Left ventricle myocardium inferior (tissue), 1 donor: ENCODE results near the gene MINDY3. TPM values are rescaled to one million over a fixed set of nuclear protein-coding genes. Genes with fewer than 3 reads are reported as not detected.

Experiments
- DNase-seq: peaks from one replicate; pipeline ENCODE4 v3.0.0-alpha.2; 2020
- H3K27ac ChIP-seq: fragments of 200-600 bp; replicated peaks from 2 replicates; pipeline ENCODE4 v1.8.0; 2021
- H3K27me3 ChIP-seq: fragments of 200-600 bp; 2 replicates; pipeline ENCODE4 v1.8.0; 2021; ENCODE audit warnings: low read depth
- H3K36me3 ChIP-seq: fragments of 200-600 bp; 2 replicates; pipeline ENCODE4 v1.8.0; 2021
- H3K4me1 ChIP-seq: fragments of 200-600 bp; 2 replicates; pipeline ENCODE4 v1.8.0; 2021
- H3K4me3 ChIP-seq: fragments of 200-600 bp; 2 replicates; pipeline ENCODE4 v1.8.0; 2021; ENCODE audit warnings: mild to moderate bottlenecking, moderate library complexity
- H3K9me3 ChIP-seq: fragments of 200-600 bp; replicated peaks from 2 replicates; pipeline ENCODE4 v1.8.0; 2021
- intact Hi-C: fragments of 100-400 bp; cut with micrococcal nuclease; formaldehyde crosslinking; loops from one replicate; pipeline ENCODE4 v1.11.0; 2022
- total RNA-seq: library from RNA; stranded (reverse); fragmentation: NEBNext Ultra II Directional; extraction: Animal tissue kit (Norgen Biotek cat#: 25700); gene quantifications from one replicate; pipeline ENCODE4 v1.2.1, GENCODE V29; 2021
- TF ChIP-seq, protein P1 (sequence below): fragments of 200-600 bp; IDR thresholded peaks from 2 replicates; pipeline ENCODE4 v1.8.0; 2021; ENCODE audit warnings: antibody characterized with exemption, mild to moderate bottlenecking, borderline replicate concordance
- donor health status: DM: no; HTN: yes; CAD: no; lungs with severe emphysema.

The MINDY3 gene
- total RNA-seq, 1 donor from 2014 or later: 22.5 TPM

DNA sequence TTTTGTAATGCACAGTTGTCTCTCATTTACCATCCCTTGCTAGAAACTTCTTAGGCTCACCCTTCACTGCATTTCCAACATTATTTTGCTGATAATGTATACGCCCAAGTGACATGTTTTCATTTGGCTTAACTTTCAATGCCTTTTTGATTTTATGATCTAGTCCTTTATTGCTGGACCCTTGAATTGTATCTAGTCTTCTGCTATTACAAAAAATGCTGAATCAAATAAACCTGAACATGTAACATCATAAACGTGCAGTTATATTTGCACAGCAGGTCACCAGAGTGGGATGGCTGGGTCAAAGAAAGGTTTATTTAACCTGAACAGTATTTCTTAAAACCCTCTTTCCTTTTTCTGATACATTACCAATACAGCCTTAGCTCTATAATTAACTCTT, 63.0 kb downstream of the MINDY3 start:
- intact Hi-C loops: no loop called here
- TF ChIP-seq, protein P1, sequence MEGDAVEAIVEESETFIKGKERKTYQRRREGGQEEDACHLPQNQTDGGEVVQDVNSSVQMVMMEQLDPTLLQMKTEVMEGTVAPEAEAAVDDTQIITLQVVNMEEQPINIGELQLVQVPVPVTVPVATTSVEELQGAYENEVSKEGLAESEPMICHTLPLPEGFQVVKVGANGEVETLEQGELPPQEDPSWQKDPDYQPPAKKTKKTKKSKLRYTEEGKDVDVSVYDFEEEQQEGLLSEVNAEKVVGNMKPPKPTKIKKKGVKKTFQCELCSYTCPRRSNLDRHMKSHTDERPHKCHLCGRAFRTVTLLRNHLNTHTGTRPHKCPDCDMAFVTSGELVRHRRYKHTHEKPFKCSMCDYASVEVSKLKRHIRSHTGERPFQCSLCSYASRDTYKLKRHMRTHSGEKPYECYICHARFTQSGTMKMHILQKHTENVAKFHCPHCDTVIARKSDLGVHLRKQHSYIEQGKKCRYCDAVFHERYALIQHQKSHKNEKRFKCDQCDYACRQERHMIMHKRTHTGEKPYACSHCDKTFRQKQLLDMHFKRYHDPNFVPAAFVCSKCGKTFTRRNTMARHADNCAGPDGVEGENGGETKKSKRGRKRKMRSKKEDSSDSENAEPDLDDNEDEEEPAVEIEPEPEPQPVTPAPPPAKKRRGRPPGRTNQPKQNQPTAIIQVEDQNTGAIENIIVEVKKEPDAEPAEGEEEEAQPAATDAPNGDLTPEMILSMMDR: no peak
- Histone ChIP-seq H3K27me3 (no peaks in the 10 kb centered on the region), H3K36me3 (peaks cover 17% of the 10 kb centered on the region), H3K4me1 (peaks cover 16% of the 10 kb centered on the region), H3K9me3 (peaks cover 10% of the 10 kb centered on the region), H3K4me3 (no peak overlapping the region), H3K27ac (no peak overlapping the region)
- no peak for DNase-seq

DNA sequence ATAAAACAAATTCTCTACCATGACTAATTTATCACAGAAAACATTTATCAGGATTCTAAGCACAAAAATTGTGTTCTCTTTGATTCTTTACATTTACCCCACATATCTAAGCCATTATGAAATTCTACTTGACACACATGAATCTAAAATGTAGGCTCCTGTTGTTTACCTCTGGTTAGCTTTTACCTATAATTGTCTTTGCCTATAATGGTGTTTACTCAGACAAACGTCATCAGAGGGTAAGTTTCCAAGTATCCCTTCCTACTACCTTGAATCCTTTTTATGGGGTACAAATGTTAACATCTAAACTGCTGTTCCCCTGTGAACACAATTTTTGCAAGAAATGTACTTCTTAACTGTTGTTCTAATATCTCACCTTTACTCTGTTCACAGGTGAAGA, 63.5 kb downstream of the MINDY3 start:
- Histone ChIP-seq H3K36me3 (peaks cover 17% of the 10 kb centered on the region), H3K4me3 (no peak overlapping the region), H3K4me1 (peaks cover 22% of the 10 kb centered on the region), H3K27ac (no peak overlapping the region), H3K9me3 (peaks cover 10% of the 10 kb centered on the region), H3K27me3 (no peaks in the 10 kb centered on the region)
- TF ChIP-seq, protein P1: no peak
- intact Hi-C loops: no loop called here
- no peak for DNase-seq

DNA sequence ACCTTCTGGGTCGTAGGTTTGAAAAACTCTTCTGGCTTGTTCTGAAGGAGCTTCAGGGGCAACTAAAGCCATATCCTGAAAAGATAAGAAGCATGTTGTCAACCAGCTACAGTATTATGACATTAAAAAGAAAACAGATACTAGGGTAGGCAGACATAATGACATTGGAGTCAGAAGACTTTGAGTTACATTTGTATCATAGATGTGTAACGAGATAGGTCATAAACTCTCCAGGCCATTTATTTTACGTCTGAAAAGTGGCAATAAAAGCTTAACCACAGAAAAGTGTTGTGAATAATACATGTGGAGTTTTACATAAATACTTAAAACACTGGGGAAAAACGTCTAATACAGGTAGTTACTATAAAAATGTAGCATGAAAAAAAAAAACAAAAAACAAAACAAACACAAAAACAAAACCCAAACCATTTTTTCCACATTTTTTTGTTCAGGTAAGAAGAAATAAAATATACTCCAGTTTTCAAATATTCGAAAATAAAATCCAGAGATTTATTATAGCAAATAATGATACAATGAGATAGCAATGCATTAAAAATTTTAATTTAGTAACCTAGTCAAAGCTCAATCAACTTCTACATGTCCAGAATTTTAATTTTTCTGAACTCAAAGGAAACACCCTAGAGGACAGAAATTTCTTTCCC, 64.1 kb downstream of the MINDY3 start:
- Histone ChIP-seq H3K4me1 (peaks cover 27% of the 10 kb centered on the region), H3K9me3 (peaks cover 8% of the 10 kb centered on the region), H3K27ac (no peak overlapping the region), H3K27me3 (no peaks in the 10 kb centered on the region), H3K4me3 (no peak overlapping the region), H3K36me3 (peaks cover 12% of the 10 kb centered on the region)
- no peak for DNase-seq
- intact Hi-C loops: no loop called here
- TF ChIP-seq, protein P1: no peak

DNA sequence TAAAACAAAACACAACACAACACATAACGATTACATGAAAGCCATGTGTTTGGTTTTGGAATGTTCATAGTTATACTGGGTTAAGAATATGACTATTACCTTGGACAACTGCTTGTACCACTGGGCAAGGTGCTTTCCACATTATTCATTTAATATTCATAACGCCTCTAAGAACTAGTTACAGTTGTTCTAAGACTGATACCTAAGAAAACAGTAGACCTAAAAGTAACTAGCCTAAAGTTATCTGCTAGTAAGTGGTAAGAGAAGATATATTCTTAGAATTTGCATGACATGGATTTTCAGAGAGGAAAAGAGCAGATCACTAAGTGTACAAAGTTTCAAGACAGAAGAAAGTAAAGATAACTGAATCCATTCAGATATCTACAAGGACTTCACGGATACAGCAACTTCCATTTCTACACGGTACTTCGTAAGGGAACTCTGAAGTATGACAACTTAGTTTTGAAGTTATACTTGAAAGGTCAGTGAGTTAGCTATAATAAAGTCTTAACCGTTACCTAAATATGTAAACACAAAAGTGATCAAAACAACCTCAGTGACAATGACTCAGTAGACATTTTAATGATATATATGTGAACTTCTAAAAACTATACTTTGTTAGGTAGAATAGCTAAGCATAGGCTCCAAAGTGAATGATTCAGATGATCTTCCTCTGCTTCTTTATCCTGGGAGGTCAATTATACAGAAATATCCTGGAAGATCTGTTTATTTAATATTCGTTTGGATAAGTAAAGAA, 65.1 kb downstream of the MINDY3 start:
- TF ChIP-seq, protein P1: no peak
- Histone ChIP-seq H3K9me3 (no peaks in the 10 kb centered on the region), H3K27ac (no peak overlapping the region), H3K27me3 (no peaks in the 10 kb centered on the region), H3K4me1 (peaks cover 37% of the 10 kb centered on the region), H3K36me3 (peaks cover 4% of the 10 kb centered on the region), H3K4me3 (no peak overlapping the region)
- DNase-seq: no peak
- intact Hi-C loops: no loop called here

DNA sequence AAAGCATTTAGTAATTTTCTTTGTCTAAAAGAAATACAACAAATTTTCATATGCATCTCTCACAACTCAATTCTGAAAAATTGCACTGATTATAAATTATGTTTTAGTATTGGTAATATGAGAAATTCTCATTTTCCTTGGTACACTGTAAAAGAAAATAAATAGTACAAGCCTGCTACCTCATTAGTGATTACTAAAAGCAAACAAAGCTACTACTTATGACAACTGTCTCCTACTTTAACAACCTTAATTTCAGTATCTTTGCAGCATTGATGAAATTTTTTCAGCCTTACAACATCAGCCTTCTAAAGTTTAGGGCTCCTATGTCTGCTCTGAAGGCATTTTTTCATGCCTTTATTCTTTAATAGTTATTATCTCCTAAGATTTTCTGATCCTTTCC, 65.7 kb downstream of the MINDY3 start:
- H3K27me3 ChIP-seq: no peaks in the 10 kb centered on the region
- H3K4me3 ChIP-seq: no peak overlapping the region
- H3K4me1 ChIP-seq: peaks cover 42% of the 10 kb centered on the region
- H3K36me3 ChIP-seq: peaks cover 4% of the 10 kb centered on the region
- intact Hi-C loops: no loop called here
- no peaks in the 10 kb centered on the region for H3K9me3 ChIP-seq
- H3K27ac ChIP-seq: no peak overlapping the region
- TF ChIP-seq, protein P1: no peak
- DNase-seq: no peak
